HepG2 (cell line): ENCODE measurements around the gene CDC37L1. TPM values are rescaled to one million over a fixed set of nuclear protein-coding genes. Genes with fewer than 3 reads are reported as not detected.

Experiments
- ARNTL ChIP-seq: sonication (generic); formaldehyde crosslinking; IDR thresholded peaks from 2 replicates; pipeline ENCODE4 v1.4.0; 2020; ENCODE audit warnings: mild to moderate bottlenecking, missing genetic modification reagents
- ATF7 ChIP-seq, 2 experiments: fragments of 450-650 bp in 1 of 2; sonication (generic) in 1 of 2; formaldehyde crosslinking in 1 of 2; IDR thresholded peaks; 2 replicates each; pipeline versions ENCODE4 v1.4.0 to v1.6.1; 2016 to 2020; ENCODE audit warnings: antibody characterized with exemption in 1 of 2, mild to moderate bottlenecking in 1 of 2, missing genetic modification reagents in 1 of 2
- GATAD1 ChIP-seq: IDR thresholded peaks from 2 replicates; pipeline ENCODE4 v1.6.1; 2016; ENCODE audit warnings: missing genetic modification reagents, missing compliant biosample characterization
- GPN1 ChIP-seq: sonication (generic); formaldehyde crosslinking; IDR thresholded peaks from 2 replicates; pipeline ENCODE4 v1.5.1; 2020; ENCODE audit warnings: missing genetic modification reagents, borderline replicate concordance
- HOXA9 ChIP-seq: sonication (generic); formaldehyde crosslinking; IDR thresholded peaks from 2 replicates; pipeline ENCODE4 v1.8.1; 2022; ENCODE audit warnings: missing genetic modification reagents, mild to moderate bottlenecking, moderate library complexity, borderline replicate concordance
- KAT7 ChIP-seq: IDR thresholded peaks from 2 replicates; pipeline ENCODE4 v1.6.1; 2018; ENCODE audit warnings: borderline replicate concordance, missing compliant biosample characterization
- KDM3A ChIP-seq: IDR thresholded peaks from 2 replicates; pipeline ENCODE4 v1.6.1; 2018; ENCODE audit warnings: low read depth, missing compliant biosample characterization
- MTF2 ChIP-seq: sonication (generic); formaldehyde crosslinking; IDR thresholded peaks from 2 replicates; pipeline ENCODE4 v1.5.0; 2020; ENCODE audit warnings: missing genetic modification reagents, borderline replicate concordance
- NCOA1 ChIP-seq: sonication (generic); formaldehyde crosslinking; IDR thresholded peaks from 2 replicates; pipeline ENCODE4 v1.9.0; 2021; ENCODE audit warnings: missing genetic modification reagents
- NFE2L1 ChIP-seq: sonication (generic); formaldehyde crosslinking; IDR thresholded peaks from 2 replicates; pipeline ENCODE4 v1.4.0; 2020; ENCODE audit warnings: missing genetic modification reagents, mild to moderate bottlenecking, borderline replicate concordance
- NR1H2 ChIP-seq: sonication (generic); formaldehyde crosslinking; IDR thresholded peaks from 2 replicates; pipeline ENCODE4 v1.8.1; 2022; ENCODE audit warnings: low read depth, missing genetic modification reagents, borderline replicate concordance
- ONECUT2 ChIP-seq: sonication (generic); formaldehyde crosslinking; IDR thresholded peaks from 2 replicates; pipeline ENCODE4 v1.4.0; 2020; ENCODE audit warnings: missing genetic modification reagents
- RFX1 ChIP-seq: fragments of 450-650 bp; IDR thresholded peaks from 2 replicates; pipeline ENCODE4 v1.6.1; 2017
- SP140L ChIP-seq: sonication (generic); formaldehyde crosslinking; IDR thresholded peaks from 2 replicates; pipeline ENCODE4 v1.4.0; 2020; ENCODE audit warnings: missing genetic modification reagents, borderline replicate concordance
- TOE1 ChIP-seq: sonication (generic); formaldehyde crosslinking; IDR thresholded peaks from 2 replicates; pipeline ENCODE4 v1.4.0; 2020; ENCODE audit warnings: mild to moderate bottlenecking, missing genetic modification reagents
- ZMAT3 ChIP-seq: sonication (generic); formaldehyde crosslinking; conservative IDR thresholded peaks from 2 replicates; pipeline ENCODE4 v1.7.0; 2021; ENCODE audit warnings: missing genetic modification reagents
- ZNF496 ChIP-seq: sonication (generic); formaldehyde crosslinking; IDR thresholded peaks from 2 replicates; pipeline ENCODE4 v1.8.1; 2023; ENCODE audit warnings: mild to moderate bottlenecking, moderate library complexity, missing genetic modification reagents; ENCODE audit not compliant: insufficient replicate concordance
- ZNF839 ChIP-seq: sonication (generic); formaldehyde crosslinking; IDR thresholded peaks from 2 replicates; pipeline ENCODE4 v1.4.0; 2020; ENCODE audit warnings: missing genetic modification reagents, mild to moderate bottlenecking, borderline replicate concordance
- polyA plus RNA-seq, 8 experiments: library from polyadenylated mRNA; depleted of rRNA in 3 of 8; stranded (reverse) in 7 of 8; unstranded in 1 of 8; fragments of >200 nt; fragmentation: Illumina TruSeq in 4 of 8; extraction: Trizol in 4 of 8; gene quantifications; 2 replicates each; pipeline versions ENCODE4 v1.2.1 to v1.2.3, GENCODE V29; 2011 to 2016; ENCODE audit warnings: low read depth in 4 of 8, missing spikeins in 1 of 8, mixed read lengths in 1 of 8; ENCODE audit not compliant: insufficient read depth in 1 of 8
- total RNA-seq, 5 experiments: library from RNA; depleted of rRNA; stranded (reverse); fragments of >200 nt; fragmentation: Illumina TruSeq; extraction: Trizol; gene quantifications; 2 replicates each; pipeline ENCODE4 v1.2.3, GENCODE V29; 2016; ENCODE audit warnings: low read depth in 1 of 5
- TF ChIP-seq, protein P1 (sequence below): IDR thresholded peaks from 2 replicates; pipeline ENCODE4 v1.6.1; 2016
- TF ChIP-seq, protein P2 (sequence below): sonication (generic); formaldehyde crosslinking; IDR thresholded peaks from 2 replicates; pipeline ENCODE4 v1.5.1; 2020; ENCODE audit warnings: missing genetic modification reagents, mild to moderate bottlenecking, borderline replicate concordance
- TF ChIP-seq, protein P3 (sequence below): sonication (generic); formaldehyde crosslinking; IDR thresholded peaks from 2 replicates; pipeline ENCODE4 v1.4.0; 2020; ENCODE audit warnings: missing genetic modification reagents
- TF ChIP-seq, protein P4 (sequence below): sonication (generic); formaldehyde crosslinking; conservative IDR thresholded peaks from 2 replicates; pipeline ENCODE4 v1.4.0; 2020; ENCODE audit warnings: missing genetic modification reagents

CDC37L1 gene
- total and polyA plus RNA-seq, 2 of the 13 experiments (the other 11 are each of a cell fraction or from before 2014, with no cell fraction given) = 5.5 to 17.0 TPM

DNA sequence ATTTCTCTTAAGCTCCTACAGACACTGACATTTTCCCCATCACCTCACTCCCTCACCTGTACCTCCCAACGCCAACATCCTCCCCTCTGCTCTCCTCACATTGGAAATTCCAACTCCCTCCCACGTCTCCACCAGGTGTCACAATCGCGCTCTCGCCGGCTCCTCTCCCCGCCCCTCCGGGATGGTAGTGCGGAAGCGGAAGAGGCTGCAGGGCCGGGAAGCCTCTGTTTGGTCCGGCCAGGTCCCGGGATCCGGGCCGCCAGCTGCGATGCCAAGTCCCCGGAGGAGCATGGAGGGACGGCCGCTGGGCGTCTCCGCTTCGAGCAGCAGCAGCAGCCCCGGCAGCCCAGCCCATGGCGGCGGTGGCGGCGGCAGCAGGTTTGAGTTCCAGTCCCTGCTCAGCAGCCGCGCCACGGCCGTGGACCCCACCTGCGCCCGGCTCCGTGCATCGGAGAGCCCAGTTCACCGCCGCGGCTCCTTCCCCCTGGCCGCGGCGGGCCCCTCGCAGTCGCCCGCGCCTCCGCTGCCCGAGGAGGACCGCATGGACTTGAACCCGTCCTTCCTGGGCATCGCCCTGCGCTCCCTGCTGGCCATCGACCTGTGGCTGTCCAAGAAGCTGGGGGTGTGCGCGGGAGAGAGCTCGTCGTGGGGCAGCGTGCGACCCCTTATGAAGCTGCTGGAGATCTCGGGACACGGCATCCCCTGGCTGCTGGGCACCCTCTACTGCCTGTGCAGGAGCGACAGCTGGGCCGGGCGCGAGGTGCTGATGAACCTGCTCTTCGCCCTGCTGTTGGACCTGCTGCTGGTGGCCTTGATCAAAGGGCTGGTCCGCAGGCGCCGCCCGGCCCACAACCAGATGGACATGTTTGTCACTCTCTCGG, 17.0 kb upstream of the CDC37L1 start, which contains the start of gene PLPP6 (continued):
- TF ChIP-seq, protein P1, sequence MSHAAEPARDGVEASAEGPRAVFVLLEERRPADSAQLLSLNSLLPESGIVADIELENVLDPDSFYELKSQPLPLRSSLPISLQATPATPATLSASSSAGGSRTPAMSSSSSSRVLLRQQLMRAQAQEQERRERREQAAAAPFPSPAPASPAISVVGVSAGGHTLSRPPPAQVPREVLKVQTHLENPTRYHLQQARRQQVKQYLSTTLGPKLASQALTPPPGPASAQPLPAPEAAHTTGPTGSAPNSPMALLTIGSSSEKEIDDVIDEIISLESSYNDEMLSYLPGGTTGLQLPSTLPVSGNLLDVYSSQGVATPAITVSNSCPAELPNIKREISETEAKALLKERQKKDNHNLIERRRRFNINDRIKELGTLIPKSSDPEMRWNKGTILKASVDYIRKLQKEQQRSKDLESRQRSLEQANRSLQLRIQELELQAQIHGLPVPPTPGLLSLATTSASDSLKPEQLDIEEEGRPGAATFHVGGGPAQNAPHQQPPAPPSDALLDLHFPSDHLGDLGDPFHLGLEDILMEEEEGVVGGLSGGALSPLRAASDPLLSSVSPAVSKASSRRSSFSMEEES = peak; percentile 38; the same call in 1 of the 2 replicates
- no peak for TF ChIP-seq ATF7 (IDR thresholded peaks at IDR 0.05)
- no peak for TF ChIP-seq ATF7 (CRISPR knock-in tag; IDR thresholded peaks at IDR 0.05)
- no peak for TF ChIP-seq ZNF496 (CRISPR knock-in tag)
- TF ChIP-seq ARNTL (CRISPR knock-in tag) = peak; percentile 17; the same call in 1 of the 2 replicates
- no peak for TF ChIP-seq NCOA1 (CRISPR knock-in tag)
- no peak for TF ChIP-seq TOE1 (CRISPR knock-in tag)
- TF ChIP-seq, protein P2, sequence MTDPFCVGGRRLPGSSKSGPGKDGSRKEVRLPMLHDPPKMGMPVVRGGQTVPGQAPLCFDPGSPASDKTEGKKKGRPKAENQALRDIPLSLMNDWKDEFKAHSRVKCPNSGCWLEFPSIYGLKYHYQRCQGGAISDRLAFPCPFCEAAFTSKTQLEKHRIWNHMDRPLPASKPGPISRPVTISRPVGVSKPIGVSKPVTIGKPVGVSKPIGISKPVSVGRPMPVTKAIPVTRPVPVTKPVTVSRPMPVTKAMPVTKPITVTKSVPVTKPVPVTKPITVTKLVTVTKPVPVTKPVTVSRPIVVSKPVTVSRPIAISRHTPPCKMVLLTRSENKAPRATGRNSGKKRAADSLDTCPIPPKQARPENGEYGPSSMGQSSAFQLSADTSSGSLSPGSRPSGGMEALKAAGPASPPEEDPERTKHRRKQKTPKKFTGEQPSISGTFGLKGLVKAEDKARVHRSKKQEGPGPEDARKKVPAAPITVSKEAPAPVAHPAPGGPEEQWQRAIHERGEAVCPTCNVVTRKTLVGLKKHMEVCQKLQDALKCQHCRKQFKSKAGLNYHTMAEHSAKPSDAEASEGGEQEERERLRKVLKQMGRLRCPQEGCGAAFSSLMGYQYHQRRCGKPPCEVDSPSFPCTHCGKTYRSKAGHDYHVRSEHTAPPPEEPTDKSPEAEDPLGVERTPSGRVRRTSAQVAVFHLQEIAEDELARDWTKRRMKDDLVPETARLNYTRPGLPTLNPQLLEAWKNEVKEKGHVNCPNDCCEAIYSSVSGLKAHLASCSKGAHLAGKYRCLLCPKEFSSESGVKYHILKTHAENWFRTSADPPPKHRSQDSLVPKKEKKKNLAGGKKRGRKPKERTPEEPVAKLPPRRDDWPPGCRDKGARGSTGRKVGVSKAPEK = no peak; the same call in 1 of the 2 replicates
- no peak for TF ChIP-seq ZNF839 (CRISPR knock-in tag)
- TF ChIP-seq HOXA9 = no peak
- no peak; the same call in 1 of the 2 replicates for TF ChIP-seq MTF2 (CRISPR knock-in tag)
- peak; percentile 83 for TF ChIP-seq GATAD1 (CRISPR knock-in tag)
- TF ChIP-seq, protein P3, sequence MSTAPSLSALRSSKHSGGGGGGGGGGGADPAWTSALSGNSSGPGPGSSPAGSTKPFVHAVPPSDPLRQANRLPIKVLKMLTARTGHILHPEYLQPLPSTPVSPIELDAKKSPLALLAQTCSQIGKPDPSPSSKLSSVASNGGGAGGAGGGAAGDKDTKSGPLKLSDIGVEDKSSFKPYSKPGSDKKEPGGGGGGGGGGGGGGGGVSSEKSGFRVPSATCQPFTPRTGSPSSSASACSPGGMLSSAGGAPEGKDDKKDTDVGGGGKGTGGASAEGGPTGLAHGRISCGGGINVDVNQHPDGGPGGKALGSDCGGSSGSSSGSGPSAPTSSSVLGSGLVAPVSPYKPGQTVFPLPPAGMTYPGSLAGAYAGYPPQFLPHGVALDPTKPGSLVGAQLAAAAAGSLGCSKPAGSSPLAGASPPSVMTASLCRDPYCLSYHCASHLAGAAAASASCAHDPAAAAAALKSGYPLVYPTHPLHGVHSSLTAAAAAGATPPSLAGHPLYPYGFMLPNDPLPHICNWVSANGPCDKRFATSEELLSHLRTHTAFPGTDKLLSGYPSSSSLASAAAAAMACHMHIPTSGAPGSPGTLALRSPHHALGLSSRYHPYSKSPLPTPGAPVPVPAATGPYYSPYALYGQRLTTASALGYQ (CRISPR knock-in tag) = peak; percentile 70; the same call in 1 of the 2 replicates
- 0 out of 2 replicates have a peak, but pooled peaks have one; percentile 1 for TF ChIP-seq ZMAT3 (CRISPR knock-in tag)
- TF ChIP-seq NFE2L1 = no peak
- TF ChIP-seq RFX1 = no peak
- TF ChIP-seq SP140L = no peak
- TF ChIP-seq NR1H2 (CRISPR knock-in tag) = peak; percentile 71; the same call in 1 of the 2 replicates
- no peak for TF ChIP-seq GPN1 (CRISPR knock-in tag)
- TF ChIP-seq, protein P4, sequence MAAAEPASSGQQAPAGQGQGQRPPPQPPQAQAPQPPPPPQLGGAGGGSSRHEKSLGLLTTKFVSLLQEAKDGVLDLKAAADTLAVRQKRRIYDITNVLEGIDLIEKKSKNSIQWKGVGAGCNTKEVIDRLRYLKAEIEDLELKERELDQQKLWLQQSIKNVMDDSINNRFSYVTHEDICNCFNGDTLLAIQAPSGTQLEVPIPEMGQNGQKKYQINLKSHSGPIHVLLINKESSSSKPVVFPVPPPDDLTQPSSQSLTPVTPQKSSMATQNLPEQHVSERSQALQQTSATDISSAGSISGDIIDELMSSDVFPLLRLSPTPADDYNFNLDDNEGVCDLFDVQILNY (CRISPR knock-in tag) = no peak
- no peak for TF ChIP-seq KAT7
- no peak; the same call in none of the 2 replicates for TF ChIP-seq KDM3A (CRISPR knock-in tag)
- TF ChIP-seq ONECUT2 = peak; percentile 41; the same call in 1 of the 2 replicates
